Testis (tissue), 2 donors: ENCODE data around the gene DPP6.

ENCODE experiments used
- POLR2A ChIP-seq: fragments of 450-650 bp; IDR thresholded peaks from one replicate; pipeline ENCODE4 v1.6.1; 2017; ENCODE audit warnings: antibody characterized with exemption, mild to moderate bottlenecking, moderate library complexity
- TF ChIP-seq, protein P1 (sequence below), 3 experiments: fragments of 450-650 bp in 2 of 3; fragments of 200-600 bp in 1 of 3; sonication (generic) in 1 of 3; IDR thresholded peaks; one replicate each; pipeline ENCODE4 v1.5.1; 2016 to 2019; ENCODE audit warnings: antibody characterized with exemption in 3 of 3, mild to moderate bottlenecking in 2 of 3, moderate library complexity in 1 of 3

- no peak for TF ChIP-seq POLR2A
- TF ChIP-seq, protein P1, sequence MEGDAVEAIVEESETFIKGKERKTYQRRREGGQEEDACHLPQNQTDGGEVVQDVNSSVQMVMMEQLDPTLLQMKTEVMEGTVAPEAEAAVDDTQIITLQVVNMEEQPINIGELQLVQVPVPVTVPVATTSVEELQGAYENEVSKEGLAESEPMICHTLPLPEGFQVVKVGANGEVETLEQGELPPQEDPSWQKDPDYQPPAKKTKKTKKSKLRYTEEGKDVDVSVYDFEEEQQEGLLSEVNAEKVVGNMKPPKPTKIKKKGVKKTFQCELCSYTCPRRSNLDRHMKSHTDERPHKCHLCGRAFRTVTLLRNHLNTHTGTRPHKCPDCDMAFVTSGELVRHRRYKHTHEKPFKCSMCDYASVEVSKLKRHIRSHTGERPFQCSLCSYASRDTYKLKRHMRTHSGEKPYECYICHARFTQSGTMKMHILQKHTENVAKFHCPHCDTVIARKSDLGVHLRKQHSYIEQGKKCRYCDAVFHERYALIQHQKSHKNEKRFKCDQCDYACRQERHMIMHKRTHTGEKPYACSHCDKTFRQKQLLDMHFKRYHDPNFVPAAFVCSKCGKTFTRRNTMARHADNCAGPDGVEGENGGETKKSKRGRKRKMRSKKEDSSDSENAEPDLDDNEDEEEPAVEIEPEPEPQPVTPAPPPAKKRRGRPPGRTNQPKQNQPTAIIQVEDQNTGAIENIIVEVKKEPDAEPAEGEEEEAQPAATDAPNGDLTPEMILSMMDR (IDR thresholded peaks at IDR 0.05) = peak; percentile 8 to 27 (median 23)
Measured at GRCh38 chr7:154640266-154640865, 588.2 kb downstream of the DPP6 start.
